ENCODE data around the gene ZNF680. TPM values are rescaled to one million over a fixed set of nuclear protein-coding genes. Genes with fewer than 3 reads are reported as not detected.

Gene ZNF680
- total RNA-seq, 4 donors from 2014 or later: 72.4 to 86.1 (median 84.1) TPM

- DNase-seq: no peak
- peaks cover 0 to 5% of the 10 kb centered on the region in 2 donors for H3K36me3 ChIP-seq
- H3K4me3 ChIP-seq (replicated peaks in 1 of 3): no peak overlapping the region
- H3K4me1 ChIP-seq: peaks cover 9 to 11% of the 10 kb centered on the region in 2 donors
- TF ChIP-seq POLR2A (IDR thresholded peaks at IDR 0.05) (no peak), CTCF (IDR thresholded peaks at IDR 0.05) (no peak)
- H3K27me3 ChIP-seq: no peaks in the 10 kb centered on the region
- peak overlapping the region in 1 of 3 donors; percentile 3 for H3K27ac ChIP-seq
- no peaks in the 10 kb centered on the region for H3K9me3 ChIP-seq
- WGBS, 2 donors: 73 to 87% methylated on average over 2 of the region's 2 CpGs
- intact Hi-C loops (cut with DNase I): no loop called here
Observed at GRCh38 chr7:64544010-64544409, 18.9 kb downstream of the ZNF680 start.

- intact Hi-C loops (cut with DNase I): no loop called here
- peaks cover 9 to 11% of the 10 kb centered on the region in 2 donors for H3K4me1 ChIP-seq
- no peak overlapping the region for H3K4me3 ChIP-seq (replicated peaks in 1 of 3)
- no peak for TF ChIP-seq POLR2A (IDR thresholded peaks at IDR 0.05)
- no peaks in the 10 kb centered on the region for H3K9me3 ChIP-seq
- H3K27ac ChIP-seq: peak overlapping the region in 2 of 3 donors; percentile 40 to 67
- peak; percentile 17 to 38 for DNase-seq
- WGBS, 2 donors: 83 to 84% methylated on average over 5 of the region's 5 CpGs
- H3K27me3 ChIP-seq: no peaks in the 10 kb centered on the region
- peaks cover 0 to 1% of the 10 kb centered on the region in 2 donors for H3K36me3 ChIP-seq
Observed at GRCh38 chr7:64541438-64542359, 21.2 kb downstream of the ZNF680 start.

- H3K27me3 ChIP-seq: no peaks in the 10 kb centered on the region
- H3K27ac ChIP-seq: no peak overlapping the region
- peaks cover 4 to 12% of the 10 kb centered on the region in 2 donors for H3K36me3 ChIP-seq
- TF ChIP-seq CTCF (IDR thresholded peaks at IDR 0.05) (no peak), POLR2A (IDR thresholded peaks at IDR 0.05) (no peak)
- H3K4me3 ChIP-seq (replicated peaks in 1 of 3): no peak overlapping the region
- no peaks in the 10 kb centered on the region for H3K4me1 ChIP-seq
- H3K9me3 ChIP-seq: no peaks in the 10 kb centered on the region
- intact Hi-C loops (cut with DNase I): no loop called here
- 96 to 97% methylated on average over 3 of the region's 3 CpGs for WGBS, 2 donors
- no peak for DNase-seq
Observed at GRCh38 chr7:64533756-64534155, 29.1 kb downstream of the ZNF680 start.

- Histone ChIP-seq H3K4me3 (replicated peaks in 1 of 3) (no peak overlapping the region), H3K27ac (no peak overlapping the region), H3K27me3 (no peaks in the 10 kb centered on the region), H3K36me3 (peaks cover 17 to 48% of the 10 kb centered on the region in 2 donors), H3K4me1 (no peaks in the 10 kb centered on the region), H3K9me3 (no peaks in the 10 kb centered on the region)
- DNase-seq: no peak
- WGBS, 2 donors: 94 to 98% methylated on average over 3 of the region's 3 CpGs
- TF ChIP-seq POLR2A (IDR thresholded peaks at IDR 0.05) (no peak), CTCF (IDR thresholded peaks at IDR 0.05) (no peak)
- intact Hi-C loops (cut with DNase I): no loop called here
Observed at GRCh38 chr7:64528770-64529169, 34.1 kb downstream of the ZNF680 start.

GRCh38 chr7:64521409-64521984 lies 41.4 kb downstream of the ZNF680 start:
- H3K4me1 ChIP-seq: no peaks in the 10 kb centered on the region
- no peak overlapping the region for H3K27ac ChIP-seq
- DNase-seq: no peak
- 97 to 99% methylated on average over 2 of the region's 2 CpGs for WGBS, 2 donors
- H3K9me3 ChIP-seq: no peaks in the 10 kb centered on the region
- intact Hi-C loops (cut with DNase I): no loop called here
- H3K36me3 ChIP-seq: peaks cover 19 to 35% of the 10 kb centered on the region in 2 donors
- H3K27me3 ChIP-seq: no peaks in the 10 kb centered on the region
- H3K4me3 ChIP-seq (replicated peaks in 1 of 3): no peak overlapping the region
- TF ChIP-seq CTCF (IDR thresholded peaks at IDR 0.05): no peak
